ENCODE measurements around the gene NID2. TPM values are rescaled to one million over a fixed set of nuclear protein-coding genes. Genes with fewer than 3 reads are reported as not detected.

The NID2 gene
- total RNA-seq, 2 donors from 2014 or later, result 18.8 to 28.7 TPM

DNA sequence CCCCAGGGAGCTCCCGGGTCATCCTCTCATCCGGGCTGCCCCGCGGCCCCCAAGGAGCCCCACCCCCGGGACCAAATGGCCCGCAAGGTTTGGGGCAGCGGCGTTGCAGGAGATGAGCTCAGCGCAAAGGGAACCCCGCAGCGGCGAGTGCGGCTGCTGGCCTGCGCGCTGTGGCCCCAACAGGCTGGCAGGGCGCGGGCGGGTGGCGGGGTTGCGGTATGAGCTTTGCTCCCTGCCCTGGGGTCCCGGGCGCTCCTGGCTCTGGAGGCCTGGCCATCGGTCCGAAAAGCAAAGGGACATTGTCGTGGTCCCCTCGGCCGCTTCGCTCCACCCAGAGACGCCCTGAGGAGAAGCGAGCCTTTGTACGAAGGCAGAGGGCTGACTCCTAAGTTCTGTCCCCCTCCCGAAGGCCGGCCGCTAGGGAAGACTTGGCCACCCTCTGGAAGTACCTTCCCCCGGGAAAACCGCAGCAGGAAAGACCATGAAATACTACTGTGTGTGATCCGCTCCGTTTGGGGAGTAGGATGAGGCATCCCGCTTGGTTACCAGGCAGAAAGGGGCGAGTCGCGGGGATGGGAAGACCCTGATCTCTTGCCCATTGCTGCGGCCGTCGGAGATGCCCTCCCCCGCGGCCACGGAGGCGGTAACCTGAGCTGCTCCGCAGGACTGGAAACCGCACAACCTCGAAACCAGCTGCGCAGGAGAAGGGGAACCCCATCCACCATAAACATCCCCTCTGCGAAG is 620 bp upstream of the NID2 start:
- no peaks in the 10 kb centered on the region for H3K36me3 ChIP-seq
- H3K4me3 ChIP-seq, result peak overlapping the region; percentile 56
- peak overlapping the region; percentile 24 to 47 for H3K9ac ChIP-seq (ENCODE audit: low read depth in 2 of 2, low read length in 2 of 2)
- no peak for TF ChIP-seq CTCF (IDR thresholded peaks at IDR 0.05)
- H3K27ac ChIP-seq, result peak overlapping the region; percentile 45
- peaks cover 4% of the 10 kb centered on the region for H3K4me1 ChIP-seq
- intact Hi-C loops (cut with DNase I), result no loop called here
- peak; percentile 27 for DNase-seq
- peaks cover 7% of the 10 kb centered on the region for H3K27me3 ChIP-seq
- no peaks in the 10 kb centered on the region for H3K9me3 ChIP-seq

- peaks cover 7% of the 10 kb centered on the region for H3K27me3 ChIP-seq
- no peaks in the 10 kb centered on the region for H3K9me3 ChIP-seq
- H3K9ac ChIP-seq (ENCODE audit: low read depth in 2 of 2, low read length in 2 of 2), result peak overlapping the region; percentile 73 to 87
- H3K4me1 ChIP-seq, result peaks cover 4% of the 10 kb centered on the region
- intact Hi-C loops (cut with DNase I), result no loop called here
- no peak for TF ChIP-seq CTCF (IDR thresholded peaks at IDR 0.05)
- no peaks in the 10 kb centered on the region for H3K36me3 ChIP-seq
- peak overlapping the region; percentile 45 for H3K27ac ChIP-seq
- peak overlapping the region; percentile 56 for H3K4me3 ChIP-seq
- DNase-seq, result peak; percentile 62
Measured at GRCh38 chr14:52067873-52068614, 815 bp downstream of the NID2 start.

GRCh38 chr14:52064174-52064573 is 4.7 kb downstream of the NID2 start:
- peaks cover 4% of the 10 kb centered on the region for H3K4me1 ChIP-seq
- no peak overlapping the region for H3K27ac ChIP-seq
- TF ChIP-seq CTCF (IDR thresholded peaks at IDR 0.05), result no peak
- H3K36me3 ChIP-seq, result no peaks in the 10 kb centered on the region
- no peaks in the 10 kb centered on the region for H3K9me3 ChIP-seq
- H3K9ac ChIP-seq (ENCODE audit: low read depth in 2 of 2, low read length in 2 of 2), result no peak overlapping the region
- DNase-seq, result no peak
- H3K27me3 ChIP-seq, result peaks cover 7% of the 10 kb centered on the region
- intact Hi-C loops (cut with DNase I), result no loop called here
- no peak overlapping the region for H3K4me3 ChIP-seq

GRCh38 chr14:52063052-52063462 is 5.8 kb downstream of the NID2 start:
- no peak for TF ChIP-seq CTCF (IDR thresholded peaks at IDR 0.05)
- Histone ChIP-seq H3K4me1 (peaks cover 4% of the 10 kb centered on the region), H3K27ac (no peak overlapping the region)

DNA sequence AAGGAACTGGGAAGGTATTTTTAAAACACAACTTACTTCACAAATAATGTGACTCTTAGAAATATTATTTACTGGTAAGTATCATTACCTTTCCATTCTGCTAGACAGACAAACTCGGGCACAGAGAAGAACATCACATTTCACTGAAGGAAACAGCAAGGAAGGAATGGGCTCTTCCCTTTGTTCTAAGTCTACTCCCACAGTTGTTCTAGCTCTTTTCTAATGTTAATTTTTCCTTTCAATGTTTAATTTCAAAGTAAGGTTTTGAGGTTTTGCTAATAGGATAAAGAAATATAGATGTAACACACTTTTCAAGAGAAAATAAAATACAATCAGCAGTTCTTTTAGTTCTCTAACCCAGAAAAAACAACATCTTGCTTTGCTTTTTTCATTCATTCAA is 7.0 kb downstream of the NID2 start:
- DNase-seq, result no peak
- Histone ChIP-seq H3K9ac (ENCODE audit: low read depth in 2 of 2, low read length in 2 of 2) (no peak overlapping the region), H3K27ac (no peak overlapping the region), H3K4me3 (no peak overlapping the region), H3K36me3 (no peaks in the 10 kb centered on the region), H3K4me1 (no peaks in the 10 kb centered on the region), H3K27me3 (no peaks in the 10 kb centered on the region), H3K9me3 (no peaks in the 10 kb centered on the region)
- intact Hi-C loops (cut with DNase I), result no loop called here
- TF ChIP-seq CTCF (IDR thresholded peaks at IDR 0.05), result no peak

More at GRCh38 chr14:52063052-52063462, 5.8 kb downstream of the NID2 start:
- Histone ChIP-seq H3K9ac (ENCODE audit: low read depth in 2 of 2, low read length in 2 of 2) (no peak overlapping the region), H3K9me3 (no peaks in the 10 kb centered on the region), H3K36me3 (no peaks in the 10 kb centered on the region), H3K27me3 (peaks cover 6% of the 10 kb centered on the region), H3K4me3 (no peak overlapping the region)
- no peak for DNase-seq
- intact Hi-C loops (cut with DNase I), result no loop called here
